ENCODE measurements around the gene LBH. TPM values are rescaled to one million over a fixed set of nuclear protein-coding genes. Genes with fewer than 3 reads are reported as not detected.
"Not testable (repeated sequence)": the region's sequence is repeated elsewhere in the genome, so short reads cannot be mapped to it uniquely, and the experiment has no call there.

LBH gene
- total and polyA plus RNA-seq, 7 donors: 4.2 to 51.8 (median 20.0) TPM

- Histone ChIP-seq H3K36me3 (no peaks in the 10 kb centered on the region), H3K9me3 (no peaks in the 10 kb centered on the region), H3K4me1 (peaks cover 0 to 6% (median 0%) of the 10 kb centered on the region in 4 donors), H3K4me3 (no peak overlapping the region), H3K27ac (no peak overlapping the region), H3K27me3 (no peaks in the 10 kb centered on the region)
- no peak for TF ChIP-seq POLR2AphosphoS5 (IDR thresholded peaks at IDR 0.05)
- no peak for TF ChIP-seq EP300 (IDR thresholded peaks at IDR 0.05)
- TF ChIP-seq CTCF (IDR thresholded peaks at IDR 0.05): no peak
- no peak for TF ChIP-seq POLR2A (IDR thresholded peaks at IDR 0.05)
- intact Hi-C loops (cut with DNase I): no loop called here
- 87 to 93% methylated on average over 5 of the region's 5 CpGs for WGBS, 2 donors
- DNase-seq: no peak
Measured at GRCh38 chr2:30266705-30267104, 35.4 kb downstream of the LBH start.

GRCh38 chr2:30267161-30267975, 36.0 kb downstream of the LBH start:
- H3K4me1 ChIP-seq: peaks cover 0 to 6% (median 0%) of the 10 kb centered on the region in 4 donors
- no peak overlapping the region for H3K4me3 ChIP-seq
- intact Hi-C loops (cut with DNase I): no loop called here
- no peak for DNase-seq
- no peaks in the 10 kb centered on the region for H3K27me3 ChIP-seq
- no peaks in the 10 kb centered on the region for H3K9me3 ChIP-seq
- no peak overlapping the region for H3K27ac ChIP-seq
- 80 to 88% methylated on average over 13 of the region's 13 CpGs for WGBS, 2 donors
- H3K36me3 ChIP-seq: no peaks in the 10 kb centered on the region
- TF ChIP-seq EP300 (IDR thresholded peaks at IDR 0.05) (no peak), POLR2AphosphoS5 (IDR thresholded peaks at IDR 0.05) (no peak), CTCF (IDR thresholded peaks at IDR 0.05) (no peak), POLR2A (IDR thresholded peaks at IDR 0.05) (no peak)

- Histone ChIP-seq H3K36me3 (no peaks in the 10 kb centered on the region), H3K4me3 (no peak overlapping the region), H3K27me3 (no peaks in the 10 kb centered on the region), H3K4me1 (peaks cover 0 to 13% (median 3%) of the 10 kb centered on the region in 4 donors), H3K27ac (no peak overlapping the region), H3K9me3 (no peaks in the 10 kb centered on the region)
- intact Hi-C loops (cut with DNase I): no loop called here
- 85 to 89% methylated on average over 5 of the region's 5 CpGs for WGBS, 2 donors
- no peak for TF ChIP-seq EP300 (IDR thresholded peaks at IDR 0.05)
- TF ChIP-seq CTCF (IDR thresholded peaks at IDR 0.05): no peak
- no peak for TF ChIP-seq POLR2A (IDR thresholded peaks at IDR 0.05)
- TF ChIP-seq POLR2AphosphoS5 (IDR thresholded peaks at IDR 0.05): no peak
- DNase-seq: no peak
Measured at GRCh38 chr2:30268296-30268871, 37.0 kb downstream of the LBH start.

GRCh38 chr2:30269114-30269770, 37.9 kb downstream of the LBH start:
- 95 to 97% methylated on average over 16 of the region's 16 CpGs for WGBS, 2 donors
- not testable (repeated sequence) for H3K27me3 ChIP-seq

GRCh38 chr2:30269771-30270145, 38.4 kb downstream of the LBH start:
- Histone ChIP-seq H3K36me3 (no peaks in the 10 kb centered on the region), H3K4me3 (no peak overlapping the region), H3K4me1 (peaks cover 0 to 21% (median 6%) of the 10 kb centered on the region in 4 donors), H3K27me3 (no peaks in the 10 kb centered on the region), H3K9me3 (no peaks in the 10 kb centered on the region), H3K27ac (no peak overlapping the region)
- no peak for DNase-seq
- intact Hi-C loops (cut with DNase I): no loop called here
- 78 to 83% methylated on average over 5 of the region's 5 CpGs for WGBS, 2 donors
- TF ChIP-seq CTCF (IDR thresholded peaks at IDR 0.05) (no peak), POLR2AphosphoS5 (IDR thresholded peaks at IDR 0.05) (no peak), EP300 (IDR thresholded peaks at IDR 0.05) (no peak), POLR2A (IDR thresholded peaks at IDR 0.05) (no peak)

More at GRCh38 chr2:30269114-30269770, 37.9 kb downstream of the LBH start:
- intact Hi-C loops (cut with DNase I); H3K36me3 ChIP-seq; H3K27ac ChIP-seq; DNase-seq; H3K9me3 ChIP-seq; H3K4me3 ChIP-seq: not testable (repeated sequence)
- peaks cover 0 to 18% (median 5%) of the 10 kb centered on the region in 4 donors for H3K4me1 ChIP-seq

Data from sigmoid colon (tissue), 7 donors.